Kidney (tissue), 14 donors: ENCODE results near the gene SPPL2C. TPM values are rescaled to one million over a fixed set of nuclear protein-coding genes. Genes with fewer than 3 reads are reported as not detected.

Source experiments
- DNase-seq, 5 donors: peaks; one replicate each; pipeline ENCODE4 v3.0.0-alpha.2; 2013 to 2020
- FAIRE-seq: peaks from 2 replicates; lab custom pipeline; 2012; peaks lifted over from hg19 to GRCh38; lab: Jason Lieb, UNC
- H3K27ac ChIP-seq, 2 donors: one replicate each; pipeline ENCODE4 v1.7.0; 2013; ENCODE audit warnings: low read depth in 2 of 2, low read length in 2 of 2, inconsistent platforms in 1 of 2
- H3K27me3 ChIP-seq: one replicate; pipeline ENCODE4 v1.7.1; 2013; ENCODE audit warnings: low read length, inconsistent platforms; ENCODE audit not compliant: control insufficient read depth, insufficient read depth
- H3K36me3 ChIP-seq, 3 donors: one replicate each; pipeline versions ENCODE4 v1.7.0 to v1.7.1; 2013; ENCODE audit warnings: low read length in 3 of 3, control low read depth in 1 of 3, inconsistent platforms in 1 of 3; ENCODE audit not compliant: insufficient read depth in 3 of 3, control insufficient read depth in 2 of 3
- H3K4me1 ChIP-seq, 3 donors: one replicate each; pipeline versions ENCODE4 v1.7.0 to v1.7.1; 2013; ENCODE audit warnings: low read length in 3 of 3, inconsistent platforms in 1 of 3, low read depth in 1 of 3; ENCODE audit not compliant: control insufficient read depth in 2 of 3, insufficient read depth in 2 of 3
- H3K4me3 ChIP-seq, 3 donors: one replicate each; pipeline versions ENCODE4 v1.7.0 to v1.8.1; 2013; ENCODE audit warnings: low read length in 3 of 3, control low read depth in 1 of 3, inconsistent platforms in 1 of 3
- H3K9ac ChIP-seq, 3 donors: one replicate each; pipeline versions ENCODE4 v1.7.0 to v1.7.1; 2013; ENCODE audit warnings: low read length in 3 of 3, control low read depth in 1 of 3, inconsistent platforms in 1 of 3
- H3K9me3 ChIP-seq, 3 donors: one replicate each; pipeline versions ENCODE4 v1.7.0 to v1.7.1; 2013; ENCODE audit warnings: low read length in 3 of 3, control low read depth in 1 of 3, inconsistent platforms in 1 of 3; ENCODE audit not compliant: control insufficient read depth in 2 of 3, insufficient read depth in 1 of 3
- intact Hi-C: fragments of 100-400 bp; cut with DNase I; formaldehyde crosslinking; loops from one replicate; pipeline ENCODE4 v1.11.1; 2022
- polyA plus RNA-seq: library from polyadenylated mRNA; stranded (reverse); fragments of 350-450 nt; fragmentation: Illumina TruSeq; extraction: RNeasy Lipid Tissue Mini Kit (QIAGEN cat#74804); gene quantifications from one replicate; pipeline ENCODE4 v1.2.3, GENCODE V29; 2014; ENCODE audit warnings: low read depth, low replicate concordance; ENCODE audit not compliant: insufficient read depth
- total RNA-seq: library from RNA; stranded (reverse); fragmentation: NEBNext Ultra II Directional; extraction: Animal tissue kit (Norgen Biotek cat#: 25700); gene quantifications from one replicate; pipeline ENCODE4 v1.2.1, GENCODE V29; 2021
- TF ChIP-seq, protein P1 (sequence below): IDR thresholded peaks from 3 replicates; pipeline ENCODE4 v1.5.1; 2012; ENCODE audit warnings: mild to moderate bottlenecking, moderate library complexity, borderline replicate concordance; ENCODE audit not compliant: insufficient read depth; ENCODE audit errors: extremely low read depth
- donor health status: control.
- donor health status: control.
- donor health status: control.
- donor health status: control.
- donor health status: control.
- donor health status: DM: yes; HTN: yes; CAD: no.
- donor health status: Normal renal cell carcinoma (clear cell type).

Gene SPPL2C
- total and polyA plus RNA-seq, 2 donors from 2014 or later, result not detected

GRCh38 chr17:45889579-45889978 is 44.9 kb downstream of the SPPL2C start:
- no peak overlapping the region for H3K27ac ChIP-seq
- FAIRE-seq (no peak), DNase-seq (no peak)
- H3K27me3 ChIP-seq, result no peaks in the 10 kb centered on the region
- H3K36me3 ChIP-seq, result no peaks in the 10 kb centered on the region
- intact Hi-C loops, result no loop called here
- H3K9ac ChIP-seq, result no peak overlapping the region
- no peaks in the 10 kb centered on the region for H3K4me1 ChIP-seq
- TF ChIP-seq, protein P1, sequence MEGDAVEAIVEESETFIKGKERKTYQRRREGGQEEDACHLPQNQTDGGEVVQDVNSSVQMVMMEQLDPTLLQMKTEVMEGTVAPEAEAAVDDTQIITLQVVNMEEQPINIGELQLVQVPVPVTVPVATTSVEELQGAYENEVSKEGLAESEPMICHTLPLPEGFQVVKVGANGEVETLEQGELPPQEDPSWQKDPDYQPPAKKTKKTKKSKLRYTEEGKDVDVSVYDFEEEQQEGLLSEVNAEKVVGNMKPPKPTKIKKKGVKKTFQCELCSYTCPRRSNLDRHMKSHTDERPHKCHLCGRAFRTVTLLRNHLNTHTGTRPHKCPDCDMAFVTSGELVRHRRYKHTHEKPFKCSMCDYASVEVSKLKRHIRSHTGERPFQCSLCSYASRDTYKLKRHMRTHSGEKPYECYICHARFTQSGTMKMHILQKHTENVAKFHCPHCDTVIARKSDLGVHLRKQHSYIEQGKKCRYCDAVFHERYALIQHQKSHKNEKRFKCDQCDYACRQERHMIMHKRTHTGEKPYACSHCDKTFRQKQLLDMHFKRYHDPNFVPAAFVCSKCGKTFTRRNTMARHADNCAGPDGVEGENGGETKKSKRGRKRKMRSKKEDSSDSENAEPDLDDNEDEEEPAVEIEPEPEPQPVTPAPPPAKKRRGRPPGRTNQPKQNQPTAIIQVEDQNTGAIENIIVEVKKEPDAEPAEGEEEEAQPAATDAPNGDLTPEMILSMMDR, result no peak
- peaks cover 0 to 2% (median 0%) of the 10 kb centered on the region in 3 donors for H3K9me3 ChIP-seq
- H3K4me3 ChIP-seq, result no peak overlapping the region

DNA sequence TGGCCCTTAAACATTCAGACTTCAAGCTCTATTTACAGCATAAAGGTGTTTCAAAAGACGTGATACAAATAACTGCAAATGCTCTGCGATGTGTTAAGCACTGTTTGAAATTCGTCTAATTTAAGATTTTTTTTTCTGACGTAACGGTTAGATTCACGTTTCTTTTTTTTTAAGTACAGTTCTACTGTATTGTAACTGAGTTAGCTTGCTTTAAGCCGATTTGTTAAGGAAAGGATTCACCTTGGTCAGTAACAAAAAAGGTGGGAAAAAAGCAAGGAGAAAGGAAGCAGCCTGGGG is 49.0 kb downstream of the SPPL2C start:
- peak overlapping the region; percentile 40 to 75 (median 56) for H3K4me3 ChIP-seq
- H3K4me1 ChIP-seq, result peaks cover 0 to 14% (median 0%) of the 10 kb centered on the region in 3 donors
- H3K27me3 ChIP-seq, result peaks cover 10% of the 10 kb centered on the region
- H3K9ac ChIP-seq, result peak overlapping the region in 2 of 3 donors; percentile 55 to 72
- intact Hi-C loops, result no loop called here
- no peaks in the 10 kb centered on the region for H3K9me3 ChIP-seq
- H3K27ac ChIP-seq, result peak overlapping the region in 1 of 2 donors; percentile 32
- DNase-seq (no peak), FAIRE-seq (no peak)
- TF ChIP-seq, protein P1, result no peak
- no peaks in the 10 kb centered on the region for H3K36me3 ChIP-seq

DNA sequence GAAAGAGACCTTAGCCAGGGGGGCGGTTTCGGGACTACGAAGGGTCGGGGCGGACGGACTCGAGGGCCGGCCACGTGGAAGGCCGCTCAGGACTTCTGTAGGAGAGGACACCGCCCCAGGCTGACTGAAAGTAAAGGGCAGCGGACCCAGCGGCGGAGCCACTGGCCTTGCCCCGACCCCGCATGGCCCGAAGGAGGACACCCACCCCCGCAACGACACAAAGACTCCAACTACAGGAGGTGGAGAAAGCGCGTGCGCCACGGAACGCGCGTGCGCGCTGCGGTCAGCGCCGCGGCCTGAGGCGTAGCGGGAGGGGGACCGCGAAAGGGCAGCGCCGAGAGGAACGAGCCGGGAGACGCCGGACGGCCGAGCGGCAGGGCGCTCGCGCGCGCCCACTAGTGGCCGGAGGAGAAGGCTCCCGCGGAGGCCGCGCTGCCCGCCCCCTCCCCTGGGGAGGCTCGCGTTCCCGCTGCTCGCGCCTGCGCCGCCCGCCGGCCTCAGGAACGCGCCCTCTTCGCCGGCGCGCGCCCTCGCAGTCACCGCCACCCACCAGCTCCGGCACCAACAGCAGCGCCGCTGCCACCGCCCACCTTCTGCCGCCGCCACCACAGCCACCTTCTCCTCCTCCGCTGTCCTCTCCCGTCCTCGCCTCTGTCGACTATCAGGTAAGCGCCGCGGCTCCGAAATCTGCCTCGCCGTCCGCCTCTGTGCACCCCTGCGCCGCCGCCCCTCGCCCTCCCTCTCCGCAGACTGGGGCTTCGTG is 49.5 kb downstream of the SPPL2C start, which contains the start of gene MAPT:
Gene MAPT (plus strand): TSS at position 533 of the 763 bp plus-strand sequence. CDS start 67,784 bp downstream, outside the sequence.
- Histone ChIP-seq H3K4me3 (peak within 1 kb of the TSS; percentile 51 to 75 (median 56)), H3K4me1 (peaks cover 0 to 14% (median 0%) of the 10 kb centered on the region in 3 donors), H3K9ac (peak within 1 kb of the TSS in 2 of 3 donors; percentile 55 to 72), H3K27me3 (peaks cover 10% of the 10 kb centered on the region), H3K9me3 (no peaks in the 10 kb centered on the region), H3K27ac (peak within 1 kb of the TSS in 1 of 2 donors; percentile 32), H3K36me3 (no peaks in the 10 kb centered on the region)
- DNase-seq (peak; percentile 95 to 98 (median 97)), FAIRE-seq (no peak)
- TF ChIP-seq, protein P1, result peak; percentile 83
- intact Hi-C loops, result no loop called here
